Measurements from ENCODE around the gene ADAM23.

Gene ADAM23

GRCh38 chr2:206445948-206446347 lies 2.6 kb downstream of the ADAM23 start:
- Histone ChIP-seq H3K9me3 (ENCODE audit: control insufficient read depth, low read length) (no peaks in the 10 kb centered on the region), H3K4me1 (ENCODE audit: control insufficient read depth, insufficient read depth, low read length, poor library complexity, severe bottlenecking) (no peaks in the 10 kb centered on the region), H3K4me3 (ENCODE audit: extremely low read depth, insufficient read depth, low read length, poor library complexity, severe bottlenecking) (no peak overlapping the region), H3K36me3 (ENCODE audit: control insufficient read depth, insufficient read depth, low read length) (peaks cover 8% of the 10 kb centered on the region), H3K27ac (ENCODE audit: low read depth, low read length, severe bottlenecking) (no peak overlapping the region)
- no CpG with 5 or more reads among the region's 2 CpGs for WGBS, 2 experiments (ENCODE audit: insufficient coverage in 2 of 2)

DNA sequence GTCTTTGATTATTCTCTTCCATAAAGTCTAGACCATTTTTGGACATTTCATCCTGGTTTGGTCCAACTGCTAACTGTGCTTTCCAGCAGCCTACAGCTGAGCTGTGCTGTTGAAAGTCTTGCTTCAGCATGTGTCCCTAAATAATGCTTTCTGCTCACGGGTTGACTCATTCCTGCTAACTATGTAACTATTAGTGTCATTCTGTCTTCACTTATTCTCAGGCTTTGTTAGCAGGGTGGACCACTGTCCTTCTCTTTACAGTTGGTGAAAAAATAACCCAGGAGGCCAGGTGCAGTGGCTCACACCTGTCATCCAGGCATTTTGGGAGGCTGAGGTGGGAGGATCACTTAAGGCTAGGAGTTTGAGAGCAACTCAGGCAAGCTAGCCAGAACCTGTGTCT lies 8.9 kb downstream of the ADAM23 start:
- H3K36me3 ChIP-seq (ENCODE audit: control insufficient read depth, insufficient read depth, low read length), result peaks cover 8% of the 10 kb centered on the region
- H3K4me3 ChIP-seq (ENCODE audit: extremely low read depth, insufficient read depth, low read length, poor library complexity, severe bottlenecking), result no peak overlapping the region
- no peaks in the 10 kb centered on the region for H3K4me1 ChIP-seq (ENCODE audit: control insufficient read depth, insufficient read depth, low read length, poor library complexity, severe bottlenecking)
- no peak overlapping the region for H3K27ac ChIP-seq (ENCODE audit: low read depth, low read length, severe bottlenecking)
- WGBS, 2 experiments (ENCODE audit: insufficient coverage in 2 of 2), result 89% methylated on average over 1 of the region's 1 CpG; no CpG with 5 or more reads in 1 of the 2 experiments
- no peaks in the 10 kb centered on the region for H3K9me3 ChIP-seq (ENCODE audit: control insufficient read depth, low read length)

DNA sequence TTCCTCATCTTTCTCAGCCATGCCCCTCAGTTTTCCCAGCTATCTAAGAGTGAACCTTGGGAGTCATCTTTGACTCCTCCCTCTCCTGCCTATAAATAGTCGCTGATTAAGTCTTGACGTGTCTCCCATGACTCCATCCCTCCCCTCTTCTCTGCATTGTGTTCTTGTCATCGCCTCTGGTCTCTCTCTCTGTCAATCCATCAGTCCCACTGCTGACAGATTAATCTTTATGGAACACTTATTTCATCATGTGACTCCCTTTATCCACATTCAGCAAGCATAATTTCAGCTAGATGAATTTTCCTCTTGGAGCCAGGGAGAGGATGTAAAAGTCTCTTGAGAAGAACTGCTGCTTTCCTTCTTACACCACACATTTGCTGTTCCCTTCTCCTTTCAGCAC lies 9.4 kb downstream of the ADAM23 start:
- Histone ChIP-seq H3K36me3 (ENCODE audit: control insufficient read depth, insufficient read depth, low read length) (peaks cover 8% of the 10 kb centered on the region), H3K9me3 (ENCODE audit: control insufficient read depth, low read length) (no peaks in the 10 kb centered on the region), H3K4me1 (ENCODE audit: control insufficient read depth, insufficient read depth, low read length, poor library complexity, severe bottlenecking) (no peaks in the 10 kb centered on the region), H3K4me3 (ENCODE audit: extremely low read depth, insufficient read depth, low read length, poor library complexity, severe bottlenecking) (no peak overlapping the region), H3K27ac (ENCODE audit: low read depth, low read length, severe bottlenecking) (no peak overlapping the region)
- 80 to 82% methylated on average over 3 of the region's 3 CpGs for WGBS, 2 experiments (ENCODE audit: insufficient coverage in 2 of 2)

DNA sequence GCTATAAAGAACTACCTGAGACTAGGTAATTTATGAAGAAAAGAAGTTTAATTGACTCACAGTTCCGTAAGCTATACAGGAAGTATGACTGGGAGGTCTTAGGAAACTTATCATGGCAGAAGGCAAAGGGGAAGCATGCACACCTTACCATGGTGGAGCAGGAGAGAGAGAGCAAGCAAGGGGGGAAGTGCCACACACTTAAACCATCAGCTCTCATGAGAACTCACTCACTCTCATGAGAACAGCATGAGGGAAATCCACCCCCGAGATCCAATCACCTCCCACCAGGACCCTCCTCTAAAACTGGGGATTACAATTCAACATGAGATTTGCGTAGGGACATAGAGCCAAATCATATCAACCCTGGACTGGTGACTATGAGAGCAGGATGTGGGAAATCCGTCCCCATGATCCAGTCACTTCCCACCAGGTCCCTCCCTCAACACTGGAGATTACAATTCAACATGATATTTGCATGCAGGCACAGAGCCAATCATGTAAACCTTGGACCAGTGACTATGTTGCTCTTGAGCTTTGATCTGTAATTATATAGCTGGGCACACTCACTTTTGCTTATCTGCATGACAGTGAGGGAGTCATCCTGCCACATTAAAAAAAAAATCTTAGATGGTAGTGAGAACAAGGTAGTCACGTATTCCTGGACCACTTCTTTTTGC lies 12.9 kb downstream of the ADAM23 start:
- WGBS, 2 experiments (ENCODE audit: insufficient coverage in 2 of 2), result 90 to 96% methylated on average over 2 to 3 of the region's 5 CpGs
- H3K27ac ChIP-seq (ENCODE audit: low read depth, low read length, severe bottlenecking), result no peak overlapping the region
- H3K4me1 ChIP-seq (ENCODE audit: control insufficient read depth, insufficient read depth, low read length, poor library complexity, severe bottlenecking), result no peaks in the 10 kb centered on the region
- H3K9me3 ChIP-seq (ENCODE audit: control insufficient read depth, low read length), result no peaks in the 10 kb centered on the region
- H3K4me3 ChIP-seq (ENCODE audit: extremely low read depth, insufficient read depth, low read length, poor library complexity, severe bottlenecking), result no peak overlapping the region
- H3K36me3 ChIP-seq (ENCODE audit: control insufficient read depth, insufficient read depth, low read length), result no peaks in the 10 kb centered on the region

- WGBS, 2 experiments (ENCODE audit: insufficient coverage in 2 of 2), result 80% methylated on average over 1 of the region's 2 CpGs; no CpG with 5 or more reads in 1 of the 2 experiments
- Histone ChIP-seq H3K4me3 (ENCODE audit: extremely low read depth, insufficient read depth, low read length, poor library complexity, severe bottlenecking) (no peak overlapping the region), H3K9me3 (ENCODE audit: control insufficient read depth, low read length) (no peaks in the 10 kb centered on the region), H3K27ac (ENCODE audit: low read depth, low read length, severe bottlenecking) (no peak overlapping the region), H3K4me1 (ENCODE audit: control insufficient read depth, insufficient read depth, low read length, poor library complexity, severe bottlenecking) (no peaks in the 10 kb centered on the region), H3K36me3 (ENCODE audit: control insufficient read depth, insufficient read depth, low read length) (no peaks in the 10 kb centered on the region)
Measured at GRCh38 chr2:206457188-206457634, 13.9 kb downstream of the ADAM23 start.

GRCh38 chr2:206462240-206462854 lies 19.0 kb downstream of the ADAM23 start:
- no peak overlapping the region for H3K27ac ChIP-seq (ENCODE audit: low read depth, low read length, severe bottlenecking)
- no peak overlapping the region for H3K4me3 ChIP-seq (ENCODE audit: extremely low read depth, insufficient read depth, low read length, poor library complexity, severe bottlenecking)
- no peaks in the 10 kb centered on the region for H3K36me3 ChIP-seq (ENCODE audit: control insufficient read depth, insufficient read depth, low read length)
- WGBS, 2 experiments (ENCODE audit: insufficient coverage in 2 of 2), result 23 to 39% methylated on average over 3 to 5 of the region's 6 CpGs
- no peaks in the 10 kb centered on the region for H3K9me3 ChIP-seq (ENCODE audit: control insufficient read depth, low read length)
- no peaks in the 10 kb centered on the region for H3K4me1 ChIP-seq (ENCODE audit: control insufficient read depth, insufficient read depth, low read length, poor library complexity, severe bottlenecking)

DNA sequence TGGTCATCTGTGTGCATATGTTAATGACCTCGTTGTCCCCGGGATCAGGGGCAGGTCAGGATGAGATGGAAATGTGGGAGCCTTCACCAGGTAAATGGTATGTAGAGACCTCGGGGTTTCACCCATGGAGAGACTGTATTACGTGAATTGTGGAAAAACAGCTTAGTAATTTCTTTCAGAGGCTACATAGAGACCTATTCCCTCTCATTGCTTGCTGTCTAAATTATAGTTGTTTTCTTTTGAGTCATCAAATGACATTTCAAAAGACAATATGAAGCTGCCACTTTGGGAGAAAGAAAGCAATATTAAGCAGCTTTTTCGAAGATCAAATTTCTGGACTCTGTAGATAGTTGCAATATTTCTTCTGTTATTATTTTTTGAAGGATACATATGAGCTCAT lies 20.4 kb downstream of the ADAM23 start:
- WGBS, 2 experiments (ENCODE audit: insufficient coverage in 2 of 2), result 79 to 90% methylated on average over 2 to 5 of the region's 5 CpGs
- no peaks in the 10 kb centered on the region for H3K9me3 ChIP-seq (ENCODE audit: control insufficient read depth, low read length)
- H3K4me1 ChIP-seq (ENCODE audit: control insufficient read depth, insufficient read depth, low read length, poor library complexity, severe bottlenecking), result no peaks in the 10 kb centered on the region
- no peaks in the 10 kb centered on the region for H3K36me3 ChIP-seq (ENCODE audit: control insufficient read depth, insufficient read depth, low read length)
- H3K4me3 ChIP-seq (ENCODE audit: extremely low read depth, insufficient read depth, low read length, poor library complexity, severe bottlenecking), result no peak overlapping the region
- no peak overlapping the region for H3K27ac ChIP-seq (ENCODE audit: low read depth, low read length, severe bottlenecking)

GRCh38 chr2:206464597-206464996 lies 21.3 kb downstream of the ADAM23 start:
- Histone ChIP-seq H3K27ac (ENCODE audit: low read depth, low read length, severe bottlenecking) (no peak overlapping the region), H3K4me3 (ENCODE audit: extremely low read depth, insufficient read depth, low read length, poor library complexity, severe bottlenecking) (no peak overlapping the region), H3K36me3 (ENCODE audit: control insufficient read depth, insufficient read depth, low read length) (no peaks in the 10 kb centered on the region), H3K4me1 (ENCODE audit: control insufficient read depth, insufficient read depth, low read length, poor library complexity, severe bottlenecking) (no peaks in the 10 kb centered on the region), H3K9me3 (ENCODE audit: control insufficient read depth, low read length) (no peaks in the 10 kb centered on the region)
- WGBS, 2 experiments (ENCODE audit: insufficient coverage in 2 of 2), result no CpG with 5 or more reads among the region's 2 CpGs

DNA sequence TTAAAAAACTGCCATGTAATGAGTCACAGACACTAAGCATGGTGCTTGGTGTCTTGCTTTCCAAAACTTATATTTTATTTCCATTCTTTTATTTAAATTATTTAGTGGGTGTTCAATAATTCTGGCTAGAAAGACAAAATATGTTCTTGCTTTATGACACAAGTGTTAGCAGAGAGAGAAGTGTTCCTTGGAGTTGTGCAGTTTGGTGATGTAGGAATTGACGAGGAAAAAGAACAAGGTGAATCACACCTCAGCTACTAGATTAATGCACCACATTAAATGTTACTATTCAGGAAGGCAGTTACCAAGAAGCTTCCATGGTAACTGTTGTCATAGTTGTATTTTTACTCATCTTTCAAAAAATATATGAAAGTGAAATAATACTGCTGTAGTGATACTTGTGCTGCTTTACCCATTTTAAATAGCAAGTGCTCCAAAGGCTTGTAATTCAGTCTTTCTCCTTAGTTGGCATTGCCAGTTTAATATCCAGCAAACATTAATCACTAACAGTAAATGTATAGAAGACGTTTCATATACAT lies 28.3 kb downstream of the ADAM23 start:
- Histone ChIP-seq H3K4me1 (ENCODE audit: control insufficient read depth, insufficient read depth, low read length, poor library complexity, severe bottlenecking) (no peaks in the 10 kb centered on the region), H3K27ac (ENCODE audit: low read depth, low read length, severe bottlenecking) (no peak overlapping the region), H3K36me3 (ENCODE audit: control insufficient read depth, insufficient read depth, low read length) (no peaks in the 10 kb centered on the region), H3K9me3 (ENCODE audit: control insufficient read depth, low read length) (no peaks in the 10 kb centered on the region), H3K4me3 (ENCODE audit: extremely low read depth, insufficient read depth, low read length, poor library complexity, severe bottlenecking) (no peak overlapping the region)
- no CpG with 5 or more reads among the region's 2 CpGs for WGBS, 2 experiments (ENCODE audit: insufficient coverage in 2 of 2)

DNA sequence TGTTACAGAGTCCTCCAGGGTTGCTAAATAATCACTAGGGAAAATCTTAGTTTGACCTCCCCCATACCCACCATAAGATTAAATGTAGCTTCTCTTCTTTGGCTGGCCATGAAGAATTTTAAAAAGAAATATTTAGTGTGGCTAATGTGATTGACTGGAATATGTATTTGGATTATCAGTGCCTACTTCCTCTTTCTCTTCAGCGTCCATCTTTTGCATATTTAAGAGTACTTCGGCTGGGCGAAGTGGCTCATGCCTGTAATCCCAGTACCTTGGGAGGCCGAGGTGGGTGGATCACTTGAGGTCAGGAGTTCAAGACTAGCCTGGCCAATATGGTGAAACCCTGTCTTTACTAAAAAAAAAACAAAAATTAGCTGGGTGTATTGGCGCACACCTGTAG lies 28.8 kb downstream of the ADAM23 start:
- whole genome bisulfite sequencing, 2 experiments (ENCODE audit: insufficient coverage in 2 of 2), result 83 to 96% methylated on average over 4 to 5 of the region's 5 CpGs
- no peak overlapping the region for H3K27ac ChIP-seq (ENCODE audit: low read depth, low read length, severe bottlenecking)

GRCh38 chr2:206474099-206474498 lies 30.8 kb downstream of the ADAM23 start:
- no peak overlapping the region for H3K4me3 ChIP-seq (ENCODE audit: extremely low read depth, insufficient read depth, low read length, poor library complexity, severe bottlenecking)
- no peaks in the 10 kb centered on the region for H3K36me3 ChIP-seq (ENCODE audit: control insufficient read depth, insufficient read depth, low read length)
- WGBS, 2 experiments (ENCODE audit: insufficient coverage in 2 of 2), result no CpG with 5 or more reads among the region's 1 CpG
- no peaks in the 10 kb centered on the region for H3K4me1 ChIP-seq (ENCODE audit: control insufficient read depth, insufficient read depth, low read length, poor library complexity, severe bottlenecking)
- no peak overlapping the region for H3K27ac ChIP-seq (ENCODE audit: low read depth, low read length, severe bottlenecking)
- H3K9me3 ChIP-seq (ENCODE audit: control insufficient read depth, low read length), result no peaks in the 10 kb centered on the region

More for the DNA sequence above, 28.8 kb downstream of the ADAM23 start:
- H3K36me3 ChIP-seq (ENCODE audit: control insufficient read depth, insufficient read depth, low read length), result no peaks in the 10 kb centered on the region
- no peaks in the 10 kb centered on the region for H3K4me1 ChIP-seq (ENCODE audit: control insufficient read depth, insufficient read depth, low read length, poor library complexity, severe bottlenecking)
- H3K4me3 ChIP-seq (ENCODE audit: extremely low read depth, insufficient read depth, low read length, poor library complexity, severe bottlenecking), result no peak overlapping the region
- H3K9me3 ChIP-seq (ENCODE audit: control insufficient read depth, low read length), result no peaks in the 10 kb centered on the region
